ENCODE results near the gene IRF2BPL. TPM values are rescaled to one million over a fixed set of nuclear protein-coding genes. Genes with fewer than 3 reads are reported as not detected.

IRF2BPL gene
- total RNA-seq, 1 donor from 2014 or later, result 65.6 TPM

DNA sequence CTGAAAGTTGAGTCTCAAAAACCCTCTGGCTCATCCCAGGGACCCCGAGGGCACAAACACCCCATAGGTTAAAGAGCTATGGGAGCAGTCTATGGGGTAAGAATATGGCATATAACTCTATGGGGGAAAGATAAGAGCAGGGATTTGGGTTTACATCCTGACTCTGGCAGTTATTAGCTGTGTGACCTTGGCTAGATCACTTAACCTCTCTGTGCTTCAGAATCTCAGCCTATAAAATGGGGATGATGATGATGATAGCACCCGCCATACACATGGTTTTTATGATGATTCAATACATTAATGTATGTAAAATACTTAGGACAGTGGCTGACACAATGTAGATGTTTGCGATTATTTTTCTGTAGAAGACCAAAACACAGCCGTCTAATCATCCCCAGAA lies 26.2 kb downstream of the IRF2BPL start:
- TF ChIP-seq, protein P1, sequence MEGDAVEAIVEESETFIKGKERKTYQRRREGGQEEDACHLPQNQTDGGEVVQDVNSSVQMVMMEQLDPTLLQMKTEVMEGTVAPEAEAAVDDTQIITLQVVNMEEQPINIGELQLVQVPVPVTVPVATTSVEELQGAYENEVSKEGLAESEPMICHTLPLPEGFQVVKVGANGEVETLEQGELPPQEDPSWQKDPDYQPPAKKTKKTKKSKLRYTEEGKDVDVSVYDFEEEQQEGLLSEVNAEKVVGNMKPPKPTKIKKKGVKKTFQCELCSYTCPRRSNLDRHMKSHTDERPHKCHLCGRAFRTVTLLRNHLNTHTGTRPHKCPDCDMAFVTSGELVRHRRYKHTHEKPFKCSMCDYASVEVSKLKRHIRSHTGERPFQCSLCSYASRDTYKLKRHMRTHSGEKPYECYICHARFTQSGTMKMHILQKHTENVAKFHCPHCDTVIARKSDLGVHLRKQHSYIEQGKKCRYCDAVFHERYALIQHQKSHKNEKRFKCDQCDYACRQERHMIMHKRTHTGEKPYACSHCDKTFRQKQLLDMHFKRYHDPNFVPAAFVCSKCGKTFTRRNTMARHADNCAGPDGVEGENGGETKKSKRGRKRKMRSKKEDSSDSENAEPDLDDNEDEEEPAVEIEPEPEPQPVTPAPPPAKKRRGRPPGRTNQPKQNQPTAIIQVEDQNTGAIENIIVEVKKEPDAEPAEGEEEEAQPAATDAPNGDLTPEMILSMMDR (conservative IDR thresholded peaks at IDR 0.05; ENCODE audit: low read depth, low read length), result no peak
- H3K4me3 ChIP-seq (ENCODE audit: low read depth, low read length), result no peak overlapping the region
- DNase-seq (ENCODE audit: low read depth), result no peak

DNA sequence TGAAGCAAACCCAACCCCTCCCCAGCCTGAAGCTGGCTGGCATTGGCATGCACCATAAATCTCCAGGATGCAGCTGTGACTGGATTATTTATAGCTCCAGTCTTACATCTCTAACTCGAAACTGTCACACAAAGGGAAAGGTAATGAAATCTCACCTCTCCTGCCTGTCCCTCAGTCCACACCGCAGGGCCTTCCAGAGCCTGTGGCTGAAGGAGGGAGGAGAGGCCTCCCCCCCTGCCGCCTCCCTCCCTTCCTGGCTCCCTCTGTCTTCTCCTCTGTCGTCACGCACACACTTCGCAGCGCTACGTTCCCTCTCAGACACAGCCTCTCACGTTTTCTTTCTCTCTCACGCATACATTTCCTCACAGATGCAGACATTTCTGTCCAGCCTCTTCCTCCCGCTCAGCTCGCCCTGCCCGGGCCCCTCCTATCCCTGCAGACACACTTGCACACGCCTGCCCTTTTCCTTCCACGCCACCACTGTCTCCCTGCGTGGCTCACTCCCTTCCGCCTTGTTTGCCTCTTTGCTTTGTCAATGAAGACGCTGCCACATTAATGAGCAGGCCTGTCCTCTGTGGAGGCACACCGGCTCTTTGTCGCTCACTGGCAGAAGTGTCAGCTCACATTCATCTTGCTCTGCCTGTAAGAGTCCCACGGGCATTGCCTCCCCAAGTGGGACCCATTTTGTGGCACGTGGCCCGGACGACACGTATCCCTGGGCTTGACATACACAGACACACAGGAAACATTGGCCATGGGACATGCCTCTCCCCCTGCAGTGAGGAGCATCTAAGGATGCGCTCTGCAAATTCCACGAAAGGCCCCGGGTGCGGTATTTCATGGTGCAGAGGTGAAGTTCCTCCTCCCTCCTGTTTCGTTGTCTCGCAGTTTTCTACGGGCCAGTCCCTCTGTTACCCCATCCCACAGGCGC lies 27.9 kb downstream of the IRF2BPL start:
- no peak for DNase-seq (ENCODE audit: low read depth)
- TF ChIP-seq, protein P1 (conservative IDR thresholded peaks at IDR 0.05; ENCODE audit: low read depth, low read length), result no peak
- no peak overlapping the region for H3K4me3 ChIP-seq (ENCODE audit: low read depth, low read length)

DNA sequence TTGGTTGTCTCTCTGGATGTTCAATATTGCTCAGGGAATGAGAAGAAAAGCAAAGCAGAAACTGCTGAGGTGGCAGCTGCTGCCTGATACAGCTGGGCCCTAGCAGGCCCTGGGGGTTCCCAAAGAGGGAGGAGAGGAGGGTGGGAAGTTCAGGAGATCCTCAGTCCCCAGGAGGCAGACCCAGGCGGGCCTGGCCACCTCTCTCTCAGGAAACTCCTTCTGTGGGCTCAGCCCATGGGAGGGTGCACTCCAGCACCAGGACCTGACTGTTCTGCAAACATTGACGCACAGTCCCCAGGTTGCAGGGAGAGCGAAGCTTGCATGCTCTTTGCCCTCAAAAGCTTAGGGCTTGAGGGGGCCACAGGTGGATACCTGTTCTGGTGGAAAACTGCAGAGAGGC lies 29.6 kb downstream of the IRF2BPL start:
- TF ChIP-seq, protein P1 (conservative IDR thresholded peaks at IDR 0.05; ENCODE audit: low read depth, low read length), result no peak
- H3K4me3 ChIP-seq (ENCODE audit: low read depth, low read length), result no peak overlapping the region
- no peak for DNase-seq (ENCODE audit: low read depth)

DNA sequence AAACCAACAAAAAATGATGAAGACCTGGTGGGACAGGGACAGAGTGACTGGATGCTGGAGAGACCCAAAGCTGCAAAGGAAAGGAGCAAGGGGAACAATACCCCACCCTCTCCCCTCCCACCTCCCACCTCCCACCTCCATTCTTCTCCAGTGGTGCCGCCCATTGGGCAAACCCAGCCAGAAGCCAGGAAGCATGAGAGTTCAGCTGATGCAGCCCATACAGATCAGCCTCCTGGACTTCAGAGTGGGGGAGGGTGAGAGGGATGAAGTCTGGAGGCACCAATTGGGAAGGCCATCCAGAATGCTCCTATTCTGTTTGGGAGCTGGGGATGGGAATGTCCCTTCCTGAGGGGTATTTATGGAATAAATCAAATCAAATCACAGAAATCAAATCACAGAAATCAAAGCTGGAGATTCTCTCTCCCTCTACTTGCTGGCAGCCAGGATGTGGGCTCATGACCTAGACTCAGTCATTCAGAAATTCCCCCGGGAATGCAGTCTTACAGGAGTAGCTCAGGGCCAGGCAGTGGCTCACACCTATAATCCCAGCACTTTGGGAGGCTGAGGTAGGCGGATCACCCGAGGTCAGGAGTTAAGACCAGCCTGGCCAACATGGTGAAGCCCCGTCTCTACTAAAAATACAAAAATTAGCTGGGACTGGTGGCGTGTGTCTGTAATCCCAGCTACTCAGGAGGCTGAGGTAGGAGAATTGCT lies 31.1 kb downstream of the IRF2BPL start:
- no peak overlapping the region for H3K4me3 ChIP-seq (ENCODE audit: low read depth, low read length)
- no peak for DNase-seq (ENCODE audit: low read depth)
- TF ChIP-seq, protein P1 (conservative IDR thresholded peaks at IDR 0.05; ENCODE audit: low read depth, low read length), result no peak

DNA sequence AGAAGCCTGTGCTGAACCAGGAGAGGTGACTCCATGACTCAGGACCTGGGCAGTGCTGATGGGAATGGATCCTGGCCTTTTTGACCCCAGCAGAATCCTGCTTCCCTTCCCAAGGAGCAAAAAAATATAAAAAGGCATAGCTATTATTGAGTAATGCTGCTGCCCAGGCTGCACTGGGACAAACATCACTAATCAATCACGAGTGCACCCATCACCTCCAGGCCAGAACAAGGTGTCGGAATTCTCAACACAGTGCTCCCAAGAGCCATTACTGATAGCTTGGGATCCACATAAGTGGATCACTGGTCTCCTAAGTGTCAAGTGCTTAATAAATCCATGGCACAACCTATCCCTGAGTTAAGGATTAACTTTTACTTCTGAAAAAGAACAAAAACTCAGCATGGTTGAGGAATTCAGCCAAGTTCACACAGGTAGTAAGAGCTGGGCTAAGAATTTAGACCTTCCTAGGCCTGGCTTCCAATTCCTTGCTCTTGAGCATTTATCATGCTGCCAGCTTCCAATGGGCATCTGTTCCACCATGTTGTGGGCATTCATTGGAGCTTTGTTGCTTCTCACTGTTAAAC lies 31.9 kb downstream of the IRF2BPL start:
- TF ChIP-seq, protein P1 (conservative IDR thresholded peaks at IDR 0.05; ENCODE audit: low read depth, low read length), result no peak
- H3K4me3 ChIP-seq (ENCODE audit: low read depth, low read length), result no peak overlapping the region
- DNase-seq (ENCODE audit: low read depth), result no peak

DNA sequence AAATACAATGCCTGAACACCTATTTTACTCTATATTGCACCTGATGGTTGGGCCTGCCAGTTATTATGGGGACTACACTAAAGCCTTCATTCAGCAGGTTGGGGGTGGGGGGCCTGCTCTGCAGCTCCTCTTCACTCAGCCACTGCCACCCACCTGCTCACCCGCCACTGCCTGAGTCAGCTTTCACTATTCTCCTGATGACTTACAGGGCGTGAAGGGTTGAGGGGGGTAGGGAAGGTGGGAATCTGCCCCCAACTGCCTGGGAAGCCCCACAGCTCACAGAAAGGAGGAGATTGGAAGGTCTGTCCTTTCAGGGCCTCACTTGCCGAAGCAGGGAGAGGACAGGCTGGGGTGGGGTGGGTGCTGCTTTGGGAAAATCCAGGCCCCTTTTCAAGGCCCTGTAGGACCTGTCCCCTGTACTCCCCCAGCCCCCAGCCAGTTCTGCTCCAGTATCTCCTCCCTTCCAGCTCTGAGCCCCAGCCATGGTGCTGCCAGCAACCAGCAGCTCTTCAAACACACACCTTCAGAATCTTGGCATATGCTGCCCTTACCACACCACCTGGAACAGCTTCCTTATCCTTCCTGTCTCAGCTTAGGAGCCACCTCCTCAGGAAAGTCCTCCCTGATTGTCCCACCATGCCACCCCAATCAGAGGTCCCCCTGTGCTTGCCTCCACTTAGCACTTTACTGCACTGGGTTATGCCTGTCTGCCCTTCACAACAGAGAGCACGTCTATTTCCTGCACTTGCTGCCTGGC lies 33.1 kb downstream of the IRF2BPL start:
- DNase-seq (ENCODE audit: low read depth), result no peak
- no peak overlapping the region for H3K4me3 ChIP-seq (ENCODE audit: low read depth, low read length)
- TF ChIP-seq, protein P1 (conservative IDR thresholded peaks at IDR 0.05; ENCODE audit: low read depth, low read length), result no peak

Measured in epithelial cell of proximal tubule (primary cell).